Mesendoderm (in vitro differentiated cells): ENCODE measurements around the gene ARSA. TPM values are rescaled to one million over a fixed set of nuclear protein-coding genes. Genes with fewer than 3 reads are reported as not detected.

Experiments used
- DNase-seq: peaks from one replicate; pipeline ENCODE4 v3.0.0; 2013
- H2AK5ac ChIP-seq: 2 replicates; pipeline ENCODE4 v1.6.1; 2013; ENCODE audit warnings: low read length, inconsistent platforms
- H2BK120ac ChIP-seq: 2 replicates; pipeline ENCODE4 v1.6.1; 2013; ENCODE audit warnings: low read depth, mild to moderate bottlenecking, low read length, moderate library complexity, mixed read lengths
- H2BK15ac ChIP-seq: replicated peaks from 2 replicates; pipeline ENCODE4 v1.6.1; 2013; ENCODE audit warnings: low read depth, mild to moderate bottlenecking, moderate library complexity
- H2BK5ac ChIP-seq: 2 replicates; pipeline ENCODE4 v1.6.1; 2013; ENCODE audit warnings: low read length, inconsistent platforms
- H3K18ac ChIP-seq: 2 replicates; pipeline ENCODE4 v1.6.1; 2013; ENCODE audit warnings: mild to moderate bottlenecking, low read length, mixed read lengths
- H3K23ac ChIP-seq: one replicate; pipeline ENCODE4 v1.6.1; 2013; ENCODE audit warnings: low read length
- H3K27ac ChIP-seq: 2 replicates; pipeline ENCODE4 v1.5.1; 2013; ENCODE audit warnings: low read depth, mild to moderate bottlenecking, inconsistent platforms, low read length, moderate library complexity
- H3K27me3 ChIP-seq: 2 replicates; pipeline ENCODE4 v1.6.1; 2013; ENCODE audit warnings: low read length, control low read depth, mild to moderate bottlenecking, inconsistent platforms; ENCODE audit not compliant: insufficient read depth, poor library complexity
- H3K36me3 ChIP-seq: 2 replicates; pipeline ENCODE4 v1.6.1; 2013; ENCODE audit warnings: low read length, inconsistent platforms; ENCODE audit not compliant: control insufficient read depth, insufficient read depth
- H3K4ac ChIP-seq: one replicate; pipeline ENCODE4 v1.6.1; 2013; ENCODE audit warnings: low read depth, mild to moderate bottlenecking, low read length, moderate library complexity
- H3K4me1 ChIP-seq: 2 replicates; pipeline ENCODE4 v1.6.1; 2013; ENCODE audit warnings: low read depth, low read length, inconsistent platforms; ENCODE audit not compliant: control insufficient read depth
- H3K4me2 ChIP-seq: 2 replicates; pipeline ENCODE4 v1.6.1; 2013; ENCODE audit warnings: low read length
- H3K4me3 ChIP-seq: 2 replicates; pipeline ENCODE4 v1.5.1; 2013; ENCODE audit warnings: mild to moderate bottlenecking, low read length
- H3K56ac ChIP-seq: one replicate; pipeline ENCODE4 v1.6.1; 2013; ENCODE audit warnings: low read length
- H3K79me1 ChIP-seq: 2 replicates; pipeline ENCODE4 v1.6.1; 2013; ENCODE audit warnings: low read length, inconsistent platforms
- H3K79me2 ChIP-seq: 2 replicates; pipeline ENCODE4 v1.6.1; 2013; ENCODE audit warnings: mild to moderate bottlenecking, low read length; ENCODE audit not compliant: control insufficient read depth, insufficient read depth
- H3K9ac ChIP-seq: 2 replicates; pipeline ENCODE4 v1.6.1; 2013; ENCODE audit warnings: low read length, inconsistent platforms
- H4K5ac ChIP-seq: one replicate; pipeline ENCODE4 v1.6.1; 2013; ENCODE audit warnings: low read length
- H4K8ac ChIP-seq: one replicate; pipeline ENCODE4 v1.6.1; 2013; ENCODE audit warnings: low read depth, mild to moderate bottlenecking, control low read depth, low read length, moderate library complexity
- WGBS: extraction: QIAGEN DNeasy Blood & Tissue Kit; methylation state at CpG from one replicate; pipeline ENCODE4 v1.1.7; 2013; ENCODE audit warnings: low lambda C conversion rate, missing lambda C conversion rate; ENCODE audit not compliant: insufficient coverage; ENCODE audit errors: extremely low coverage; 5-methylcytosine and 5-hydroxymethylcytosine counted together
- small RNA-seq: library from polyadenylated mRNA; stranded (forward); fragments of <200 nt; extraction: miRNeasy Mini kit (QIAGEN cat#:217004); gene quantifications from one replicate; pipeline ENCODE3, GENCODE V24; 2013; ENCODE audit not compliant: insufficient read depth

Gene ARSA

GRCh38 chr22:50576806-50577696 lies 50.9 kb downstream of the ARSA start:
- no peak for DNase-seq
- H3K23ac ChIP-seq: no peak overlapping the region
- H3K27ac ChIP-seq: no peak overlapping the region
- peaks cover 7% of the 10 kb centered on the region for H3K79me1 ChIP-seq
- H3K79me2 ChIP-seq: peaks cover 6% of the 10 kb centered on the region
- peaks cover 2% of the 10 kb centered on the region for H3K4me1 ChIP-seq
- no peak overlapping the region for H2BK5ac ChIP-seq
- H4K8ac ChIP-seq: no peak overlapping the region
- H3K4me3 ChIP-seq: no peak overlapping the region
- H3K36me3 ChIP-seq: peaks cover 10% of the 10 kb centered on the region
- no CpG with 5 or more reads among the region's 18 CpGs for WGBS
- H4K5ac ChIP-seq: no peak overlapping the region
- no peak overlapping the region for H3K4ac ChIP-seq
- H2BK120ac ChIP-seq: no peak overlapping the region
- H3K27me3 ChIP-seq: no peaks in the 10 kb centered on the region
- H2BK15ac ChIP-seq: no peak overlapping the region
- no peak overlapping the region for H2AK5ac ChIP-seq
- no peak overlapping the region for H3K4me2 ChIP-seq
- H3K18ac ChIP-seq: no peak overlapping the region
- H3K9ac ChIP-seq: no peak overlapping the region
- H3K56ac ChIP-seq: no peak overlapping the region

- H3K36me3 ChIP-seq: peaks cover 15% of the 10 kb centered on the region
- peak; percentile 76 for DNase-seq
Measured at GRCh38 chr22:50576070-50576469, 51.9 kb downstream of the ARSA start.

GRCh38 chr22:50575426-50575941 lies 52.5 kb downstream of the ARSA start:
- Histone ChIP-seq H3K18ac (no peak overlapping the region), H2BK15ac (no peak overlapping the region), H2BK5ac (no peak overlapping the region), H3K27ac (no peak overlapping the region), H3K4me3 (no peak overlapping the region), H4K8ac (no peak overlapping the region), H3K56ac (no peak overlapping the region), H2BK120ac (no peak overlapping the region), H3K79me1 (no peaks in the 10 kb centered on the region), H3K4me2 (no peak overlapping the region), H2AK5ac (no peak overlapping the region), H3K4me1 (no peaks in the 10 kb centered on the region), H3K4ac (no peak overlapping the region), H3K23ac (no peak overlapping the region), H4K5ac (no peak overlapping the region), H3K79me2 (no peaks in the 10 kb centered on the region), H3K9ac (no peak overlapping the region), H3K27me3 (no peaks in the 10 kb centered on the region), H3K36me3 (peaks cover 20% of the 10 kb centered on the region)
- no peak for DNase-seq
- WGBS: no CpG with 5 or more reads among the region's 8 CpGs

More at GRCh38 chr22:50576070-50576469, 51.9 kb downstream of the ARSA start:
- no peak overlapping the region for H3K27ac ChIP-seq
- H4K8ac ChIP-seq: no peak overlapping the region
- H3K79me1 ChIP-seq: no peaks in the 10 kb centered on the region
- H3K9ac ChIP-seq: no peak overlapping the region
- no peak overlapping the region for H3K23ac ChIP-seq
- no peaks in the 10 kb centered on the region for H3K79me2 ChIP-seq
- no peak overlapping the region for H2BK5ac ChIP-seq
- WGBS: no CpG with 5 or more reads among the region's 5 CpGs
- H3K4me1 ChIP-seq: no peaks in the 10 kb centered on the region
- no peaks in the 10 kb centered on the region for H3K27me3 ChIP-seq
- no peak overlapping the region for H3K56ac ChIP-seq
- H4K5ac ChIP-seq: no peak overlapping the region
- H3K4me3 ChIP-seq: no peak overlapping the region
- H2BK120ac ChIP-seq: no peak overlapping the region
- no peak overlapping the region for H3K18ac ChIP-seq
- no peak overlapping the region for H3K4me2 ChIP-seq
- no peak overlapping the region for H3K4ac ChIP-seq
- H2AK5ac ChIP-seq: no peak overlapping the region
- no peak overlapping the region for H2BK15ac ChIP-seq

Small RNA genes lying within 50 kb of the gene (small RNA-seq; reads per million reads assigned to genes)
- not detected for gene RF00019
